GM19099 (cell line): ENCODE results near the gene ADRM1.

Experiments used
- POLR2A ChIP-seq: IDR thresholded peaks from 3 replicates; pipeline ENCODE4 v1.6.1; 2011; ENCODE audit warnings: low read depth; ENCODE audit not compliant: insufficient read length; ENCODE audit errors: extremely low read depth

Gene ADRM1

DNA sequence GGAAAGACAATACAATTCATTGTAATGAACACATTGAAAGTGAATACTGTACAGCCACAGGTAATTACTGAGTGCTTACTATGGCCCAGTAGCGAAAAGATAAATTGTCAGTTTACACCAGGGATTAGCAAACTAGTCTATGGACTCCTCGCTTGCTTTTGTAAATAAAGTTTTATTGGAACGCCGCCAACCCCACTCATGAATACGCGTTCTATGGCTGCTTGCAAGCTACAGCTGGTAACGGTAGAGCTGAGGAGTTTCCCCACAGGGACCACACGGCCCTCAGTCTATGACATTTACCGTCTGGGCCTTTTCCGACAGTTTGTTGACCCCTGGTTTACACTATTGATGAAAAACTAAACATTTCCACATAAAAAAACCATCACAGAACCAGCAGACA is 40.1 kb downstream of the ADRM1 start:
- no peak for TF ChIP-seq POLR2A

GRCh38 chr20:62344092-62344491 is 41.3 kb downstream of the ADRM1 start:
- TF ChIP-seq POLR2A: no peak

- TF ChIP-seq POLR2A: no peak
Observed at GRCh38 chr20:62344782-62345181, 42.0 kb downstream of the ADRM1 start.

- TF ChIP-seq POLR2A: no peak
Observed at GRCh38 chr20:62345681-62346370, 43.0 kb downstream of the ADRM1 start.

DNA sequence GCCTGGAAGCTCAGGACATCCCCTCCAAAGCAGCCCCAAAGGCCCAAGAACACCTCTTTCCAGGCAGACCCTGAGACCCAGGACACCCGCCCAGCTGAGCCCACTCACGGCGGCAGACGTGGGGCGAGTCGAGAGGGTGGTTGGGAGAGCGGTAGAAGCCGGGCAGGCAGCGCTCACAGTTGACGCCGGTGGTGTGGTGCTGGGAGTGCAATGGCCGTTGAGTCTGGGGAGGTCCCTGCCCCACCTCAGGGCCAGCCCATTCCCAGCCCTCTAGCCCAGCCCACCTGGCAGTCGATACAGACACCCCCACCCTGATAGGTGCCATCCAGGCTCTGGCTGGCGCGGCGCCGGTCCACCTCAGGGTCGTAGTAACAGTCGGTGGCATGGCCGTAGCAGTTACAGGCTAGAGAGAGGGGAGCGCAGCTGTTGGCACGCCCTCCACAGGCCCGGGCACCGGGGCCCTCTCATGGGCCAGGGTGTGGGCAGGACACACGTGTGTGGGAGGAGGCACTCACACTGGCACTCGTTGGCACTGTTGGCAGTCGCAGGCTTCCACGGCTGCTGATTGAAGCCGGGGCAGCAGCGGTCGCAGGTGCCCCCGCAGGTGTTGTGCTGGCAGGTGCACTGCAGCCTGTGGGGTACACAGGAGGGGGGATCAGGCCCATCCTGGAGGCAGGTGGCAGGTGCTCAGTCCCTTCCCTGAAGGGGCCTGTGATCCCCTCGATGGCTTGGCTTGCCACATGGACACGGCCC is 43.8 kb downstream of the ADRM1 start:
- TF ChIP-seq POLR2A: no peak

DNA sequence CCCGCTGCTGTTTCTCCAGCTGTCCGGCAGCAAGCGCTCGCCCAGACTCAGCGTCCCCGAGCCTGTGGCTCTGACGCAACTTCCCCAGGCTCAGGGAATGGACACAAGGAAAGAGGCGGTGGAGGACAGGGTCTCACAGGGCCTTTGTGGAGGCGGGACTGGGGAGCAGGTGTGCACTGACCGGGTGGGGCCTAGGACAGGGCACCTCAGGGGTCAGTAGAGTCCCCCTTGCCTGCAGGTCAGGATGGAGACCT is 44.3 kb downstream of the ADRM1 start:
- no peak for TF ChIP-seq POLR2A

GRCh38 chr20:62347445-62347844 is 44.6 kb downstream of the ADRM1 start:
- TF ChIP-seq POLR2A: no peak

DNA sequence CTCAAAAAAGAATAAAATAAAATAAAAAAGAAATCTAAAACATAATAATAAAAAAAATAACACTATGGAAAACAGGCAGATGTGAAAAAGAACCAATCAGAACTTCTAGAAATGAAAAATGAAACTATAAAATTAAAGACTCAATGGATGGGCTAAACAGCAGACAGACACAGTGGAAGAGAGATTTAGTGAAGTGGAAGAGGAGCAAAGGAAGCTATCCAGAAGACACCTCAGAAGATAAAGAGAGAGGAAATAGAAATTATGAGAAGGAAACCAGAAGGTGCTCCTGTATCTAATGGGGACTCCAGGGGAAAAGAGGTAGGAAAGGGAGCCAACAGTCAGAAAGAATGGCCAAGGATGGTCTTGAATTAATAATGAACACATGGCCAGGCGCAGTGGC is 45.8 kb downstream of the ADRM1 start:
- no peak for TF ChIP-seq POLR2A

DNA sequence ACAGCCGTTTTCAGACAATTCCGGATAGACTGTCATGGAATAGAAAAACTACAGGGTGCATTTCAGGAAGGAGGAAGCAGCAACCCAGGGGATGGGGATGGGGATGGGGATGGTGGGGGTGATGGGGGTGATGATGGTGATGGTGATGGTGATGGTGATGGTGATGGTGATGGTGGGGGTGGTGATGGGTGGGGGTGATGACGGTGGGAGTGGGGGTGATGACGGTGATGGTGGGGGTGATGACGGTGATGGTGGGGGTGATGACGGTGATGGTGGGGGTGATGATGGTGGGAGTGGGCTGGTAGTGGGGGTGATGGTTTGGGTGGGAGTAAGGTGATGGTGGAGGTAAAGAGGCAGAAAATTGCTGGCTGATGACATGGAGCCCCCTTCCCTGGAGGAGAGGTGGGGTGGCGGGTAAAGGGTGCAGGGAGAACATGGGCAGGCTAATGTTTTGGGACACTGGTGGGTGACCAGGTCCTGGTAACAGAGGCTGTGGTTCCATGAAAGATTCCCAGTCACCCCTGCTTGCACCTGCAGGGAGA is 46.8 kb downstream of the ADRM1 start:
- TF ChIP-seq POLR2A: no peak

- TF ChIP-seq POLR2A: no peak
Observed at GRCh38 chr20:62350098-62350628, 47.4 kb downstream of the ADRM1 start.

GRCh38 chr20:62350629-62351422 is 48.0 kb downstream of the ADRM1 start:
- TF ChIP-seq POLR2A: no peak

- TF ChIP-seq POLR2A: no peak
Observed at GRCh38 chr20:62351469-62352401, 48.9 kb downstream of the ADRM1 start.

DNA sequence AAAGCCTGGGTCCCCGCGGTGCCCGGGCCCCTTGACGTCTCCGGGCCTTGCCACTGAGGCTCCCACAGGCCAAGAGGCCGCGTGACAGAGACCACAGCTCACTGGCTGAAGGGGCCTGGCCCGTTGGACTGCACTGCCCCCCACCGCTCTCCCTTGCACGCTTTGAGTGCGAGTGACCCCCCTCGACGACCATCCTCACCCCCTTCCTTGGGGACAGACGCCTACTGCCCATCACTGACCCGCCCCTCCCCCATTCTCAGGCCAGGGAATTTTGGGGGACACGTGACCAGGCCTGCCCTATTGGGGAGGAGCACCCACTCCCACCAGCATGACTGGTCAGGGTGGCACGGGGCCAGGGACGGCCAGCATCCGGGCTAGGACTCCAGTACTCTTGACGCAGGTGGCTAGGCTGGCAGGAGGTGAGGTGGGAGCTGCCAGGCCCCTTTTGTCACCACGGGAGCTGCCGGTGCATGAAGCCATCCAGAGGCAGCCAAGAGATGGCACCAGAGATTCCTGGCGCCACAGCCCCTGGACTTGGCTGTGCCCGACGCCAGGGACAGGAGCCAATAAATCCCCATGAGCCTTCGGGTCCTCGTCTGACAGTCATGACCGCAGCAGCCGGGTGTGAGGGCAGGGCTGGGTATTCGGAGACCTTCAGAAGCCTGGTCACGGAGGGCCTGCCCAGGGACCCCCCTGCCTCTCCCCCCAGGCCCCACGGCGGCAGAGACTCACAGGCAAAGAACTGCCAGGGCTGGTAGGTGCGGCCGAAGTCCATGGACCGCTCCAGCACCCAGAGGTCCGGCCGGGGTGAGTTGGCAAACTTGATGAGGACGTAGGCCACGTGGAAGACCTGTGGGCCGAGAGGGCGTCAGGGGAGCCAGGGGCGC is 49.8 kb downstream of the ADRM1 start:
- TF ChIP-seq POLR2A: no peak
